Left renal pelvis (tissue), 4 donors: Measurements from ENCODE around the gene PARK7. TPM values are rescaled to one million over a fixed set of nuclear protein-coding genes. Genes with fewer than 3 reads are reported as not detected.
A peak's percentile ranks its signal among the peaks of the same experiment; 100 is the strongest.
"Not testable (repeated sequence)": the region's sequence is repeated elsewhere in the genome, so short reads cannot be mapped to it uniquely, and the experiment has no call there.

Experiments used
- DNase-seq, 4 donors: peaks; one replicate each; pipeline ENCODE4 v3.0.0-alpha.2; 2013; ENCODE audit warnings: low read depth in 4 of 4, low spot score in 3 of 4
- polyA plus RNA-seq, 4 donors: library from polyadenylated mRNA; unstranded; fragments of 120-200 nt; gene quantifications; one replicate each; pipeline ENCODE4 v1.2.1, GENCODE V29; 2013; ENCODE audit not compliant: insufficient read length in 4 of 4

Gene PARK7
- polyA plus RNA-seq: 100 to 1,000 TPM; 267 to 365 (median 318) TPM

DNA sequence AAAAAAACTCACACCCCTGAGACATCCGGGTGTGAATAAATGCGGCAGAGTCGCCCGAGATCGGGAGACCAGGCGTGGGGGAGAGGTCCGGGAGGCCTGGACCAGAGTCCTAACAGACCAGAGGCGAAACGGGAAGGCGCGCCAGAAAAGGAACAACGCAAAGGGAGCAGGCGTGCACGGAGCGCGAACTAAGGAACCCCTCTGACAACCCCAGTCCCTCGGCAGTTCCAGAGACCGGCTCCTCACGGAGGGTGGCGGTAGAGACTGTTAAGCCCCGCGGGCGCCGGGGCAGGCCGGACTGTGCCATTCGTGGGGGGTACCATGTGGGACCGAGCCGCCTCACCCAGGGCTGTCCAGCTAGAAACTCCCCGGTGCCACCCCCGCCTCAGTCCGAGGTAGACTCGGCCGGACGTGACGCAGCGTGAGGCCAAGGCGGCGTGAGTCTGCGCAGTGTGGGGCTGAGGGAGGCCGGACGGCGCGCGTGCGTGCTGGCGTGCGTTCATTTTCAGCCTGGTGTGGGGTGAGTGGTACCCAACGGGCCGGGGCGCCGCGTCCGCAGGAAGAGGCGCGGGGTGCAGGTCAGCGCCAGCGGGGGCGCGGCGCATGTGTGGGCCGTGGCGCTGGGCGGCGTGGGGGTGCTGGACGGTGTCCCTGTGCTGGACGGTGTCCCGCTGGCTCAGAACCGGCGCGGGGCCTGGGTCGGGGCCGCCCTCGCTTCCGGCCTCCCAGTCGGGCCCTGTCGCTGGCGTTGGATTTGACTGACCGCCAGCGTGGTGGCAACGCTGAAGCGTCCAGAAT, at the start of gene PARK7:
Gene PARK7, plus strand, starts transcription at position 496 of the 798 bp plus-strand sequence. CDS start 1,075 bp downstream, outside the sequence.
- DNase-seq: peak; percentile 96 to 99 (median 98)

GRCh38 chr1:7912145-7912544, 49.4 kb upstream of the PARK7 start:
- DNase-seq: no peak

DNA sequence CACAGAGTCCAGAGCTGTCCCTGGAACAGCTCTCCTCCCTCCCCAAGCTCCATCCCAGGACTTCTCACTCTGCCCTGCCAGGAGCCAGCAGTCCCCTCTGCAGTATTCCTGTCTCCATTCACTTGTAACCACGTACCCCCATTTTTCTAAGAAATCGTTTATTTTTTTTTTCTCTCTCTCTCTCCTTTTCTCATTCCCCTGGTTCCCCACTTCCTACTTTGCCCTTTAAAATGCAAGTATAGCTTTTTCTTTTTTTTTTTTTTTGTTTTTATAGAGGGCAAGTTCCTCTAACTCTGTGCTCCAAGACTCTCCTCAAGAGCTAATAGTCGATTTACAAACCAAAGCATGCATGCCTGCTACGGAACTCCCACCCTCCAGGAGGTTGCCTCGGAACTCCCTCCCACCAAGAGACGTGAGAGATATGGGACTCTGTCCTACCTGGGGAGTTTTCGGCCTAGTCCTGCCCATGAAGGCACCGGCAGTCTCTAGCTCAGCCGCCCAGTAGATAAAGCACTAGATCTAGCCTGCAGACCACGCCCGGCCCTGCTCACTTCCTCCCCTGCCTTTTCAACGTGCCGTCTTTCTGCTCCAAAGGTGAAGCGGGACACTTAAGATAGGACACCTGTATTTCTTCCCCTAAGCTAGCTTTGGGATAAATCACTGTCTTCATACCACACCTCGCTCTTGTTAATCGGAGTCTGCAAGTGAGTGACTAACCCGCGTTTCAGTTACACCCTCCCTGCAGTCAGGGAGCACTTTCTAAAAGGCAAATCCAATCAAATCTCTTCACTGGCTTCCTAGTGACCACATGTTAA, 48.6 kb upstream of the PARK7 start:
- DNase-seq: no peak

DNA sequence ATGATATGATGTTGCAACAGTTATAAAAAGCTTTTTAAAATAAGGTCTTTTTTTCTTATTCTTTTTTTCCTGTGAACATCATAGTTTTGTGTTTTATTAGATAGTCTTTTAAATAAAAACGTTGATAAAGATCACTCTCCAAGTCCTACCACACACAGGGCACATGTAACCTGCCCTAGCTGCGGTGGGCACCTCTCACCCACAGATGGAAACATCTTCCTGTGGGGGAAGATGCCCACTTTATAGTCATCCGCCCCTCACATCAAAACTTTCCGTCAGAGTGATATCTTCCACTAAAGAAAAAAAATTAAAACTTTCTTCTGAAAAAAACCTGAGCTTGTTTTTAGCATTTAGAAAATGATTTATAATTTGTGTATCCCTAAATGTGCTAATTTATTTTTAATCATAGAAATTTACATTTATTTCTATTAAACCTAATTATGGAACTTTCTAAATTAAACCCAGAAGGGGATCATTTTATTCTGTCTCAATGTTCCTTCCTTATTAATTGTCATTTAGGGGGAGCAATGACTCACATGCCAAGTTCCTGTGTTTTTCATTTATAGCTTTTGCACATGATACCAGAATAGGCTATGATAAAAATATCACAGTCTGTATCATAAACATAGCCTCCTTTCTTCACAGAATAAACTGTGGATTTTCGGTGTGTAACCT, 45.5 kb upstream of the PARK7 start:
- DNase-seq: no peak

DNA sequence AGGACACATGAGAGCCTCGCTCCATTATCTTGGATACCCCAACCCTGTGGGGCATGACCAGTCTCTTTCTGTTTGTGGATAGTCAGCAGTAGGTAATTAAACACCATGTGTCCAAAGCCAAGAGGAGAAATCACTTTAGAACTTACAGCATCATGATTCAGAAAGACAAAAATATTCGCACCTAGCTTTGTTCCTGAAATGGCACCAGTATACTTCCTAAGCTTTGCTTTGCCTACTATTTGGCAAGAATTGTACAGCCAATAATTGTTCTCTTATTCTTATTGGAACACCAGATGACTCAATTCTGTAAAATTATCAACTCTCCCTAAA, 45.0 kb upstream of the PARK7 start:
- DNase-seq: no peak

- DNase-seq: not testable (repeated sequence)
Measured at GRCh38 chr1:7917971-7918370, 43.5 kb upstream of the PARK7 start.

GRCh38 chr1:7919880-7920279, 41.6 kb upstream of the PARK7 start:
- no peak for DNase-seq

DNA sequence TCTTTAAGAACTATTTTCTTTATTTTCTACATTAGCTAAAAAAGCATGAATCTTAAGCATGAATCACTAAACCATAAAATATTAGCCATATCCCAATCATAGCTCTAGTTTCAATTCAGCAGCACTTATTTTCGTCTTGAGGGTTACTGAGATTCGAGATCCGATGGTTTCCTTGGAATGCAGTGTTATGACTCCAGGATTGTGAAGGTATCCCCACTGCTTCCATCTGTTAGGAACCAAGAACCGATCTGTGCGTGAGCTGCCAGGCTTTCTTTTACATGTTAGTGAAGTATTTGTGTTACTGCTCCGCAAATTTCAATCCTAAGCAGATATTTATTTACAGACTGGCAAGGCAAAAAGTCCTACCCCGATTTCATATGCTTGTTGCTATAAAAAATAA, 39.7 kb upstream of the PARK7 start:
- no peak for DNase-seq

- no peak for DNase-seq
Measured at GRCh38 chr1:7922301-7922700, 39.2 kb upstream of the PARK7 start.

- not testable (repeated sequence) for DNase-seq
Measured at GRCh38 chr1:7927061-7927460, 34.5 kb upstream of the PARK7 start.

DNA sequence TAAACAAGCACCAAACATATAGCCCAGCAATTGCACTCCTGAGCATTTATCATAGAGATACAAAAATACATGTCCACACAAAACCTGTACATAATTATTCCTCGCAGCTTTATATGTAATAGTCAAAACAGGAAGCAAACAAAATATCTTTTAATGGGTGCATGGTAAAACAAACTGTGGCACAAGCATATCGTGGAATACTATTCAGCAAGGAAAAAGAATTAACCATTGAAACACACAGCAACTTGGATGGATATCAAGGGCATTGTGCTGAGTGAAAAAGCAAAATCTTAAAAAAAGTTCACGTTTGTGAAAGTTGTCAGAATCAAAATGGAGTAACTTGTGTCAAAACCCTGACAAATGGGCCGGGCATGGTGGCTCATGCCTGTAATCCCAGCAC, 33.3 kb upstream of the PARK7 start:
- DNase-seq: no peak

DNA sequence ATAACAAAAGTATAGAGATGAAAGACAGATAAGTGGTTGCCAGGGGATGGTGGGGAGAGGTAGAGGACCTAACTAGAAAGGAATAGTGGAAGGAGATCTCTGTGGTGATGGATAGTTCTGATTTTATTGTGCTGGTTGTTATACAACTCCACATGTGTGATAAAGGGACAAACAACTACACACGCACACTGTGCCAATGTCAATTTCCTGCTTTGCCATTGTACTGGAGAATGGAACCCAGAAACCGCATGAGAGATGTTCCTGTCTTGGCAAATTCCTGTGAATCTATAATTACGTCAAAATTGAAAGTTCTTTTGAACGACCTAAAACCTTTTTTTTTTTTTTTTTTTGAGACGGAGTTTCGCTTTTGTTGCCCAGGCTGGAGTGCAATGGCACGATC, 31.9 kb upstream of the PARK7 start:
- DNase-seq: no peak

DNA sequence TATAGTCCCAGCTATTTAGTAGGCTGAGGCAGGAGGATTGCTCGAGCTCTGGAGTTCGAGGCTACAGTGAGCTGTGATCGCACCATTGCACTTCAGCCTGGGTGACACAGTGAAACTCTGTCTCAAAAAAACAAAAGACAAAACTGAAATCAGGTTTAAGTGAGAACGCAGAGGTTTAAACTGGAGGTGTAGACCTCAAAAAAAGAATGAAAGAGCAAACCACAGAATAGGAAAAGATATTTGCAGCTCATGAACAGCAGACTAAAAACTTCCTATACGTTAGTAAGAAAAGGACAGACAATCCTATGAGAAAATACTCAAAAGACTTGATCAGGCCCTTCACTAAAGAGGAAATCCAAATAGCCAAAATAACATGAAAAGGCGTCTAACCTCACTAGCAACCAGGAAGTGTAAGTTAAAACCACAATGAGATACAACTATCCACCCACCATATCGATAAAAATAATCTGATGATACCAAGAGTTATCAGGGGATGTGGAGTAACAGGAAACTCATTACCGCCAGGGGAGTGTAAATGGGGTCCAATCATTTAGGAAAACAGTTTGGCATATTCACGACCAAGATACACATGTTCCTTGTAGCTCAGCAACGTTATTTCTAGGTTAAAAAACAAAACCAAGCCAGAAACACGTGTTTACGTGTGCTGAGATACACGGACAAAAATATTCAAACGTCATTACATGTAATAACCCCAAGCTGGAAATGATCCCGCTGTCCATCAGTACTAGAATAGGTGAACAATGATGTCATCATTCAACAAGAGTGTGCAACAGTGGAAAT, 30.7 kb upstream of the PARK7 start:
- DNase-seq: no peak

DNA sequence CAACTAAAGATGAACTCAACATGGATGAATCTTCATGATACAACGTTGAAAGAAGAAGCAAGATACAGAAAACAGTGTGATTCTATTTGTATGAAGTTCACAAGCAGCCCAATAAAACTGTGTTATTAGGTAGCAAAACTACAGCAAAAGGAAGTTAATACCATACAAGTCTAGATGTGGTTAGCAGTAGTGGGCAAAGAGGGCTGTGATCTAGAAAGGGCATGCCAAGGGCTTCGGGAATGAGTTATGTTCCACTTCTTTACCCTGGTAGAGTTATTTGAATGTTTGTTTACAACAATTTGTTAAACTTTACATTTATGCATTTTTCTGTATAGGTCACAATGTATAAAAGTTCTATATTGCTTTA, 30.1 kb upstream of the PARK7 start:
- DNase-seq: no peak

- no peak for DNase-seq
Measured at GRCh38 chr1:7932524-7933138, 28.9 kb upstream of the PARK7 start.

- no peak for DNase-seq
Measured at GRCh38 chr1:7938070-7938469, 23.4 kb upstream of the PARK7 start.

DNA sequence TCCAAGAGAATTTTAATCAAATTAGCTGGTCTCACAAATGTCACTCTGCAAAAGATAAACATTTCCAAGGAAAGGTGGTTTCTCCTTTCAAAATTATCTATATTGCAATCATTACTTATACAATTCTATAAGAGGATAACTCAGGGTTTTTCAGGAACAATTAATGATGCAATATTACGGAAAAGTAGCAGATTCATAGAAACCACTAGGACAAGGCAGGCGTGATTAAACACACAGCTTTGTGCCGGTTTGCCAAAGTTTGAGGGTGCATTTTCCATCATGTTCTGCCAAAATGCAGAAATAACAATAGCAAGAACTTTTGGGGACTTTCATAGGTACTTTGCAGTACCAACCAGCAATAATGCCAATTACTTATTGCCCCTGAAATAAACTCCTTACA, 21.5 kb upstream of the PARK7 start:
- no peak for DNase-seq

- no peak for DNase-seq
Measured at GRCh38 chr1:7940745-7941436, 20.6 kb upstream of the PARK7 start, which contains the start of gene TNFRSF9. Gene TNFRSF9, minus strand, starts transcription at chr1:7940839. Its CDS starts 845 bp downstream, at chr1:7939994.

- DNase-seq: no peak
Measured at GRCh38 chr1:7941437-7941793, 20.1 kb upstream of the PARK7 start.
